ENCODE data around the gene LRIT2.

LRIT2 gene

DNA sequence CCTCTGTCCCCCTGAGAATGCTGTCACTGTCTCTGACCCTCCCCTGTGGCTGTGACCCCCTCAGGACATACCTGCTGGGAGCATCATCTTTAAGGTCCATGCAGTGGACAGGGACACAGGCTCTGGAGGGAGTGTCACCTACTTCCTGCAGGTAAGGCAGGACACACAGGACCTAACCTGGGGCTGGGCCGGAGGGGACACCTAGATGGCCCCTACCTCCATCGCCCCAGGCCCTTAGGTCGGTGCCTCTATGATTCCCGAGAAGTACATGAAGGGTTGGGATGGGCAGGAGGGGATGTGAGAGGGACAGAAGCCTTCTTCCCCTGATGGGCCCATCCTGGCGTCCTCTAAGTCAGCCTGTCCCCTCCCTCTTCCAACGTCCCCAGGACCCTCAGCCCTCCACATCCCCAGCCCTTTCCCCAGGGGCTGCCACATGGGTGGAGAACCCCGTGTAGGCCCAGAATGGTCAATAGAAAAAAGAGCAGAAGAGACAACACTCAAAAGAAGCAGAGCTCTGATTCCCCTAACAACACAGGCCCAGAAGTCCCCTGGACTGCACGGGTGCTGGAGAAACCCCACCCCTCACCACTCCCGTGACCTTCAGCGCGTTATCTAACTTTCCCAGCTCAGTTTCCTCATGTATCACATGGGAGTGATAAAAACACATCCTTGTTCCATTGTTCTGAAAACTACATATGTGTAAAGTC, 24.7 kb downstream of the LRIT2 start (continued):
- TF ChIP-seq, protein P1, sequence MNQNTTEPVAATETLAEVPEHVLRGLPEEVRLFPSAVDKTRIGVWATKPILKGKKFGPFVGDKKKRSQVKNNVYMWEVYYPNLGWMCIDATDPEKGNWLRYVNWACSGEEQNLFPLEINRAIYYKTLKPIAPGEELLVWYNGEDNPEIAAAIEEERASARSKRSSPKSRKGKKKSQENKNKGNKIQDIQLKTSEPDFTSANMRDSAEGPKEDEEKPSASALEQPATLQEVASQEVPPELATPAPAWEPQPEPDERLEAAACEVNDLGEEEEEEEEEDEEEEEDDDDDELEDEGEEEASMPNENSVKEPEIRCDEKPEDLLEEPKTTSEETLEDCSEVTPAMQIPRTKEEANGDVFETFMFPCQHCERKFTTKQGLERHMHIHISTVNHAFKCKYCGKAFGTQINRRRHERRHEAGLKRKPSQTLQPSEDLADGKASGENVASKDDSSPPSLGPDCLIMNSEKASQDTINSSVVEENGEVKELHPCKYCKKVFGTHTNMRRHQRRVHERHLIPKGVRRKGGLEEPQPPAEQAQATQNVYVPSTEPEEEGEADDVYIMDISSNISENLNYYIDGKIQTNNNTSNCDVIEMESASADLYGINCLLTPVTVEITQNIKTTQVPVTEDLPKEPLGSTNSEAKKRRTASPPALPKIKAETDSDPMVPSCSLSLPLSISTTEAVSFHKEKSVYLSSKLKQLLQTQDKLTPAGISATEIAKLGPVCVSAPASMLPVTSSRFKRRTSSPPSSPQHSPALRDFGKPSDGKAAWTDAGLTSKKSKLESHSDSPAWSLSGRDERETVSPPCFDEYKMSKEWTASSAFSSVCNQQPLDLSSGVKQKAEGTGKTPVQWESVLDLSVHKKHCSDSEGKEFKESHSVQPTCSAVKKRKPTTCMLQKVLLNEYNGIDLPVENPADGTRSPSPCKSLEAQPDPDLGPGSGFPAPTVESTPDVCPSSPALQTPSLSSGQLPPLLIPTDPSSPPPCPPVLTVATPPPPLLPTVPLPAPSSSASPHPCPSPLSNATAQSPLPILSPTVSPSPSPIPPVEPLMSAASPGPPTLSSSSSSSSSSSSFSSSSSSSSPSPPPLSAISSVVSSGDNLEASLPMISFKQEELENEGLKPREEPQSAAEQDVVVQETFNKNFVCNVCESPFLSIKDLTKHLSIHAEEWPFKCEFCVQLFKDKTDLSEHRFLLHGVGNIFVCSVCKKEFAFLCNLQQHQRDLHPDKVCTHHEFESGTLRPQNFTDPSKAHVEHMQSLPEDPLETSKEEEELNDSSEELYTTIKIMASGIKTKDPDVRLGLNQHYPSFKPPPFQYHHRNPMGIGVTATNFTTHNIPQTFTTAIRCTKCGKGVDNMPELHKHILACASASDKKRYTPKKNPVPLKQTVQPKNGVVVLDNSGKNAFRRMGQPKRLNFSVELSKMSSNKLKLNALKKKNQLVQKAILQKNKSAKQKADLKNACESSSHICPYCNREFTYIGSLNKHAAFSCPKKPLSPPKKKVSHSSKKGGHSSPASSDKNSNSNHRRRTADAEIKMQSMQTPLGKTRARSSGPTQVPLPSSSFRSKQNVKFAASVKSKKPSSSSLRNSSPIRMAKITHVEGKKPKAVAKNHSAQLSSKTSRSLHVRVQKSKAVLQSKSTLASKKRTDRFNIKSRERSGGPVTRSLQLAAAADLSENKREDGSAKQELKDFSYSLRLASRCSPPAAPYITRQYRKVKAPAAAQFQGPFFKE (tag by site-specific recombination; IDR thresholded peaks at IDR 0.05; ENCODE audit: borderline replicate concordance) = no peak
- no peak for TF ChIP-seq PRDM1 (tag by site-specific recombination; IDR thresholded peaks at IDR 0.05)
- no peak for TF ChIP-seq ZNF777 (tag by site-specific recombination; IDR thresholded peaks at IDR 0.05; ENCODE audit: borderline replicate concordance)
- TF ChIP-seq, protein P2, sequence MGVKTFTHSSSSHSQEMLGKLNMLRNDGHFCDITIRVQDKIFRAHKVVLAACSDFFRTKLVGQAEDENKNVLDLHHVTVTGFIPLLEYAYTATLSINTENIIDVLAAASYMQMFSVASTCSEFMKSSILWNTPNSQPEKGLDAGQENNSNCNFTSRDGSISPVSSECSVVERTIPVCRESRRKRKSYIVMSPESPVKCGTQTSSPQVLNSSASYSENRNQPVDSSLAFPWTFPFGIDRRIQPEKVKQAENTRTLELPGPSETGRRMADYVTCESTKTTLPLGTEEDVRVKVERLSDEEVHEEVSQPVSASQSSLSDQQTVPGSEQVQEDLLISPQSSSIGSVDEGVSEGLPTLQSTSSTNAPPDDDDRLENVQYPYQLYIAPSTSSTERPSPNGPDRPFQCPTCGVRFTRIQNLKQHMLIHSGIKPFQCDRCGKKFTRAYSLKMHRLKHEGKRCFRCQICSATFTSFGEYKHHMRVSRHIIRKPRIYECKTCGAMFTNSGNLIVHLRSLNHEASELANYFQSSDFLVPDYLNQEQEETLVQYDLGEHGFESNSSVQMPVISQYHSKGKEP (tag by site-specific recombination; IDR thresholded peaks at IDR 0.05) = no peak
- TF ChIP-seq ZNF76 (tag by site-specific recombination; IDR thresholded peaks at IDR 0.05; ENCODE audit: borderline replicate concordance, low read depth) = no peak
- TF ChIP-seq ZNF626 (tag by site-specific recombination; IDR thresholded peaks at IDR 0.05) = no peak

DNA sequence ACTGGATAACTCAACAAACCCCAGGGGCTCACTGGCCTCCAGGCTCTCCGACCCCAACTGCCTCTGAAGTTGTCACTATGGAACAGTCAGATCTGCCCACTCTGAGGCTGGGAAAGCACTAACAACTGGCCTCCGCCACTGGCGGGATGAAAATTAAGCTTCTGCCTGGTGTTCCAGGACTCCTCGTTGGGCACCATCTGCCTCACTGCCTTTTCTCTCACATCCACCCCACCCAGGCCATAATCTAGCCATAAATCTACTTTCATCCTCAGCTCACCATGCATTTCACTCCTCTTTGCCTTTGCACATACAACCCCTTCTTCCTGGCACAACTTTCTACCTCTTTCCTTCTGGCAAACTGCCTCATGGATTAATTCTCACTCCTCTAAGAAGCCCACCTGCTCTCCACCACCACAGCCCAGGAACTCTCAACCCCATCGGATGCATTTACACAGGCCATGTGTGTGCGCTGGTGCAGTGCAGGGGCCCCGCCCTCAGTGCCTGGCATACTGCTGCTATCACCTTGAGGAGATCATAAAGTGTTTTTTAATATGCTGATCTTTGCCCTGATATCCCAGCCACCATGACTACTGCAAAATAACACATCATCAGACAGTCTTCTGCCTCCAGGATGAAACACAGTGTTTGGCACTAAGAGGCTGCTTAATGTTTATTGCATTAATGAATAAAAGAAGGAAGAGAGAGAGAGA, 27.0 kb downstream of the LRIT2 start:
- POLR2A ChIA-PET = no interaction called here
- TF ChIP-seq, protein P3, sequence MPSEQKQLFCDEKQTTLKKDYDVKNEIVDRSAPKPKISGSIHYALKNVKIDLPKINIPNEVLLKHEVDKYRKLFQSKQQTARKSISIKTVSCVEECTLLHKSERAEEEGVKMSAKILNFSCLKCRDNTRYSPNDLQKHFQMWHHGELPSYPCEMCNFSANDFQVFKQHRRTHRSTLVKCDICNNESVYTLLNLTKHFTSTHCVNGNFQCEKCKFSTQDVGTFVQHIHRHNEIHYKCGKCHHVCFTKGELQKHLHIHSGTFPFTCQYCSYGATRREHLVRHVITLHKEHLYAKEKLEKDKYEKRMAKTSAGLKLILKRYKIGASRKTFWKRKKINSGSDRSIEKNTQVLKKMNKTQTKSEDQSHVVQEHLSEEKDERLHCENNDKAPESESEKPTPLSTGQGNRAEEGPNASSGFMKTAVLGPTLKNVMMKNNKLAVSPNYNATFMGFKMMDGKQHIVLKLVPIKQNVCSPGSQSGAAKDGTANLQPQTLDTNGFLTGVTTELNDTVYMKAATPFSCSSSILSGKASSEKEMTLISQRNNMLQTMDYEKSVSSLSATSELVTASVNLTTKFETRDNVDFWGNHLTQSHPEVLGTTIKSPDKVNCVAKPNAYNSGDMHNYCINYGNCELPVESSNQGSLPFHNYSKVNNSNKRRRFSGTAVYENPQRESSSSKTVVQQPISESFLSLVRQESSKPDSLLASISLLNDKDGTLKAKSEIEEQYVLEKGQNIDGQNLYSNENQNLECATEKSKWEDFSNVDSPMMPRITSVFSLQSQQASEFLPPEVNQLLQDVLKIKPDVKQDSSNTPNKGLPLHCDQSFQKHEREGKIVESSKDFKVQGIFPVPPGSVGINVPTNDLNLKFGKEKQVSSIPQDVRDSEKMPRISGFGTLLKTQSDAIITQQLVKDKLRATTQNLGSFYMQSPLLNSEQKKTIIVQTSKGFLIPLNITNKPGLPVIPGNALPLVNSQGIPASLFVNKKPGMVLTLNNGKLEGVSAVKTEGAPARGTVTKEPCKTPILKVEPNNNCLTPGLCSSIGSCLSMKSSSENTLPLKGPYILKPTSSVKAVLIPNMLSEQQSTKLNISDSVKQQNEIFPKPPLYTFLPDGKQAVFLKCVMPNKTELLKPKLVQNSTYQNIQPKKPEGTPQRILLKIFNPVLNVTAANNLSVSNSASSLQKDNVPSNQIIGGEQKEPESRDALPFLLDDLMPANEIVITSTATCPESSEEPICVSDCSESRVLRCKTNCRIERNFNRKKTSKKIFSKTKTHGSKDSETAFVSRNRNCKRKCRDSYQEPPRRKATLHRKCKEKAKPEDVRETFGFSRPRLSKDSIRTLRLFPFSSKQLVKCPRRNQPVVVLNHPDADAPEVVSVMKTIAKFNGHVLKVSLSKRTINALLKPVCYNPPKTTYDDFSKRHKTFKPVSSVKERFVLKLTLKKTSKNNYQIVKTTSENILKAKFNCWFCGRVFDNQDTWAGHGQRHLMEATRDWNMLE (tag by site-specific recombination; conservative IDR thresholded peaks at IDR 0.05; ENCODE audit: low read depth) = no peak
- TF ChIP-seq, protein P4, sequence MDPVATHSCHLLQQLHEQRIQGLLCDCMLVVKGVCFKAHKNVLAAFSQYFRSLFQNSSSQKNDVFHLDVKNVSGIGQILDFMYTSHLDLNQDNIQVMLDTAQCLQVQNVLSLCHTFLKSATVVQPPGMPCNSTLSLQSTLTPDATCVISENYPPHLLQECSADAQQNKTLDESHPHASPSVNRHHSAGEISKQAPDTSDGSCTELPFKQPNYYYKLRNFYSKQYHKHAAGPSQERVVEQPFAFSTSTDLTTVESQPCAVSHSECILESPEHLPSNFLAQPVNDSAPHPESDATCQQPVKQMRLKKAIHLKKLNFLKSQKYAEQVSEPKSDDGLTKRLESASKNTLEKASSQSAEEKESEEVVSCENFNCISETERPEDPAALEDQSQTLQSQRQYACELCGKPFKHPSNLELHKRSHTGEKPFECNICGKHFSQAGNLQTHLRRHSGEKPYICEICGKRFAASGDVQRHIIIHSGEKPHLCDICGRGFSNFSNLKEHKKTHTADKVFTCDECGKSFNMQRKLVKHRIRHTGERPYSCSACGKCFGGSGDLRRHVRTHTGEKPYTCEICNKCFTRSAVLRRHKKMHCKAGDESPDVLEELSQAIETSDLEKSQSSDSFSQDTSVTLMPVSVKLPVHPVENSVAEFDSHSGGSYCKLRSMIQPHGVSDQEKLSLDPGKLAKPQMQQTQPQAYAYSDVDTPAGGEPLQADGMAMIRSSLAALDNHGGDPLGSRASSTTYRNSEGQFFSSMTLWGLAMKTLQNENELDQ (tag by site-specific recombination; IDR thresholded peaks at IDR 0.05; ENCODE audit: low read depth) = no peak
- no peak for TF ChIP-seq ZNF132 (tag by site-specific recombination; IDR thresholded peaks at IDR 0.05; ENCODE audit: borderline replicate concordance)

More for the DNA sequence above, 27.0 kb downstream of the LRIT2 start:
- Histone ChIP-seq H3K4me1 (ENCODE audit: control insufficient read depth, insufficient read depth, low read length) (peaks cover 8% of the 10 kb centered on the region), H3K36me3 (ENCODE audit: control insufficient read depth in 2 of 2, insufficient read depth in 1 of 2, low read length in 2 of 2) (no peaks in the 10 kb centered on the region), H3K4me3 (ENCODE audit: low read depth, low read length) (no peak overlapping the region), H3K27ac (ENCODE audit: extremely low read depth, low read depth, low read length) (no peak overlapping the region), H3K9me3 (ENCODE audit: control insufficient read depth, insufficient read depth, low read depth, low read length) (no peaks in the 10 kb centered on the region)
- CTCF ChIA-PET = interaction anchor here (0.7 to 1.0 kb wide), 2 partner anchors 10 to 100 kb away, joined by 3 to 5 read pairs; no protein-coding TSS in a partner anchor
